Measurements from ENCODE around the gene ETFA.

ETFA gene

GRCh38 chr15:76234337-76234889, 76.9 kb downstream of the ETFA start:
- peaks cover 13% of the 10 kb centered on the region for H3K36me3 Mint-ChIP-seq (ENCODE audit: low read depth)
- no peaks in the 10 kb centered on the region for H3K9me3 Mint-ChIP-seq
- H3K4me1 Mint-ChIP-seq, result peaks cover 4% of the 10 kb centered on the region
- no peaks in the 10 kb centered on the region for H3K27me3 Mint-ChIP-seq (ENCODE audit: low read depth)
- H3K27ac Mint-ChIP-seq, result no peak overlapping the region
- TF ChIP-seq, protein P1, sequence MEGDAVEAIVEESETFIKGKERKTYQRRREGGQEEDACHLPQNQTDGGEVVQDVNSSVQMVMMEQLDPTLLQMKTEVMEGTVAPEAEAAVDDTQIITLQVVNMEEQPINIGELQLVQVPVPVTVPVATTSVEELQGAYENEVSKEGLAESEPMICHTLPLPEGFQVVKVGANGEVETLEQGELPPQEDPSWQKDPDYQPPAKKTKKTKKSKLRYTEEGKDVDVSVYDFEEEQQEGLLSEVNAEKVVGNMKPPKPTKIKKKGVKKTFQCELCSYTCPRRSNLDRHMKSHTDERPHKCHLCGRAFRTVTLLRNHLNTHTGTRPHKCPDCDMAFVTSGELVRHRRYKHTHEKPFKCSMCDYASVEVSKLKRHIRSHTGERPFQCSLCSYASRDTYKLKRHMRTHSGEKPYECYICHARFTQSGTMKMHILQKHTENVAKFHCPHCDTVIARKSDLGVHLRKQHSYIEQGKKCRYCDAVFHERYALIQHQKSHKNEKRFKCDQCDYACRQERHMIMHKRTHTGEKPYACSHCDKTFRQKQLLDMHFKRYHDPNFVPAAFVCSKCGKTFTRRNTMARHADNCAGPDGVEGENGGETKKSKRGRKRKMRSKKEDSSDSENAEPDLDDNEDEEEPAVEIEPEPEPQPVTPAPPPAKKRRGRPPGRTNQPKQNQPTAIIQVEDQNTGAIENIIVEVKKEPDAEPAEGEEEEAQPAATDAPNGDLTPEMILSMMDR (IDR thresholded peaks at IDR 0.05; ENCODE audit: unreplicated experiment in 3 of 3), result no peak
- H3K4me3 Mint-ChIP-seq, result no peak overlapping the region

DNA sequence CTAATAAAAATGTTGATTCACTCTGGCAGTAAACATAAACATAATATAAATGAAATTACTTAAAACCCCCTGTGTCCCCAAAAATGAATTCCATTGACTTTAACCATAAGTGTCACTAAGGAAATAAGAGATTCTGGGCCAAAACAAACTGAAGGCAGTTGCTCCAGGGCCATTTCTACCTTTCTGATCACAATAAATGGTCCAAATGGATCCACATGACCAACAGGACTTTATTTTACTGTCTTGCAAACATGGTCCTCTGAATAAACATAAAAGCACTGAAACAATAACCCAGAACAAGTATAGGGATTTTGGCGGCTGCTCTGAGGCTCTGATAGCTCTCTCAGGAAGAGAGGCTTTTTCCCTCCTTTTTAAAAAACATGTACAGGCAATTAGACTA, 77.3 kb downstream of the ETFA start:
- no peaks in the 10 kb centered on the region for H3K9me3 Mint-ChIP-seq
- H3K27me3 Mint-ChIP-seq (ENCODE audit: low read depth), result no peaks in the 10 kb centered on the region
- peaks cover 4% of the 10 kb centered on the region for H3K4me1 Mint-ChIP-seq
- no peak overlapping the region for H3K27ac Mint-ChIP-seq
- H3K36me3 Mint-ChIP-seq (ENCODE audit: low read depth), result peaks cover 16% of the 10 kb centered on the region
- H3K4me3 Mint-ChIP-seq, result no peak overlapping the region
- TF ChIP-seq, protein P1 (IDR thresholded peaks at IDR 0.05; ENCODE audit: unreplicated experiment in 3 of 3), result no peak

DNA sequence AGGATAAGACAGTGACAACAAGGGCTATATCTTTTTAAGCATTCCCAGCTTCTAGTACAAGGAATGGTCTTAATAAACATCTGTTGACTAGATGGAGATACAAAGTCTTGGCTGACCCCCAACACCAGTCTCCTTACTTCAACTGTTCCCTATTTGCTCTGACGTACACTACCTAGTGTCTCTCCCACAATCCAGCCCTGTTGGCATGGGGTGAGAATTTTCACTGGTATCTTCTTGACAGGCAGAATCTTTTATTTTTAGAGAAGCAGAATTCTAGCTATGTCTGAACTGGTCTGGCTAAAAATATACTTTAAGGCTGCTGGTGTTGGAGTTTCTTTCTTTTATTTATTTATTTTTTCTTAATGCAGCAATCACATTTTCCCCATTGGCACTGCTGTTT, 82.0 kb downstream of the ETFA start:
- no peaks in the 10 kb centered on the region for H3K9me3 Mint-ChIP-seq
- TF ChIP-seq, protein P1 (IDR thresholded peaks at IDR 0.05; ENCODE audit: unreplicated experiment in 3 of 3), result no peak
- H3K4me3 Mint-ChIP-seq, result no peak overlapping the region
- no peaks in the 10 kb centered on the region for H3K4me1 Mint-ChIP-seq
- no peaks in the 10 kb centered on the region for H3K27me3 Mint-ChIP-seq (ENCODE audit: low read depth)
- H3K36me3 Mint-ChIP-seq (ENCODE audit: low read depth), result peaks cover 31% of the 10 kb centered on the region
- no peak overlapping the region for H3K27ac Mint-ChIP-seq

- Mint-ChIP-seq H3K4me3 (no peak overlapping the region), H3K4me1 (no peaks in the 10 kb centered on the region), H3K36me3 (ENCODE audit: low read depth) (peaks cover 61% of the 10 kb centered on the region), H3K27me3 (ENCODE audit: low read depth) (no peaks in the 10 kb centered on the region), H3K9me3 (peaks cover 10% of the 10 kb centered on the region), H3K27ac (no peak overlapping the region)
- TF ChIP-seq, protein P1 (IDR thresholded peaks at IDR 0.05; ENCODE audit: unreplicated experiment in 3 of 3), result no peak
Observed at GRCh38 chr15:76223521-76223920, 87.7 kb downstream of the ETFA start.

- no peaks in the 10 kb centered on the region for H3K27me3 Mint-ChIP-seq (ENCODE audit: low read depth)
- H3K36me3 Mint-ChIP-seq (ENCODE audit: low read depth), result peaks cover 63% of the 10 kb centered on the region
- TF ChIP-seq, protein P1 (IDR thresholded peaks at IDR 0.05; ENCODE audit: unreplicated experiment in 3 of 3), result no peak
- peaks cover 10% of the 10 kb centered on the region for H3K9me3 Mint-ChIP-seq
- no peak overlapping the region for H3K4me3 Mint-ChIP-seq
- H3K27ac Mint-ChIP-seq, result no peak overlapping the region
- peaks cover 3% of the 10 kb centered on the region for H3K4me1 Mint-ChIP-seq
Observed at GRCh38 chr15:76222159-76222558, 89.1 kb downstream of the ETFA start.

- Mint-ChIP-seq H3K36me3 (ENCODE audit: low read depth) (peaks cover 69% of the 10 kb centered on the region), H3K9me3 (peaks cover 10% of the 10 kb centered on the region), H3K27me3 (ENCODE audit: low read depth) (no peaks in the 10 kb centered on the region), H3K27ac (no peak overlapping the region), H3K4me3 (no peak overlapping the region), H3K4me1 (peaks cover 6% of the 10 kb centered on the region)
- TF ChIP-seq, protein P1 (IDR thresholded peaks at IDR 0.05; ENCODE audit: unreplicated experiment in 3 of 3), result no peak
Observed at GRCh38 chr15:76221085-76221767, 90.0 kb downstream of the ETFA start.

Measured in nephron (organoid).